HEK293T (cell line): ENCODE results near the gene MUC5B.

Source experiments
- ARNT ChIP-seq: fragments of 450-650 bp; IDR thresholded peaks from 2 replicates; pipeline ENCODE4 v1.6.1; 2017; ENCODE audit warnings: mild to moderate bottlenecking
- ELF4 ChIP-seq: fragments of 450-650 bp; IDR thresholded peaks from 2 replicates; pipeline ENCODE4 v1.6.1; 2017; ENCODE audit warnings: antibody characterized with exemption
- FOXA1 ChIP-seq: fragments of 450-650 bp; IDR thresholded peaks from 2 replicates; pipeline ENCODE4 v1.6.1; 2016; ENCODE audit warnings: mild to moderate bottlenecking
- FOXM1 ChIP-seq: fragments of 450-650 bp; IDR thresholded peaks from 2 replicates; pipeline ENCODE4 v1.6.1; 2017; ENCODE audit warnings: mild to moderate bottlenecking, borderline replicate concordance
- L3MBTL2 ChIP-seq: fragments of 450-650 bp; conservative IDR thresholded peaks from 2 replicates; pipeline ENCODE4 v1.6.1; 2016; ENCODE audit warnings: mild to moderate bottlenecking
- SP1 ChIP-seq: fragments of 450-650 bp; IDR thresholded peaks from 2 replicates; pipeline ENCODE4 v1.6.1; 2017
- SUZ12 ChIP-seq: fragments of 450-650 bp; IDR thresholded peaks from 2 replicates; pipeline ENCODE4 v1.6.1; 2016; ENCODE audit warnings: mild to moderate bottlenecking
- TARDBP ChIP-seq: fragments of 450-650 bp; IDR thresholded peaks from 2 replicates; pipeline ENCODE4 v1.6.1; 2016
- TF ChIP-seq, protein P1 (sequence below): fragments of 450-650 bp; IDR thresholded peaks from 2 replicates; pipeline ENCODE4 v1.6.1; 2016

DNA sequence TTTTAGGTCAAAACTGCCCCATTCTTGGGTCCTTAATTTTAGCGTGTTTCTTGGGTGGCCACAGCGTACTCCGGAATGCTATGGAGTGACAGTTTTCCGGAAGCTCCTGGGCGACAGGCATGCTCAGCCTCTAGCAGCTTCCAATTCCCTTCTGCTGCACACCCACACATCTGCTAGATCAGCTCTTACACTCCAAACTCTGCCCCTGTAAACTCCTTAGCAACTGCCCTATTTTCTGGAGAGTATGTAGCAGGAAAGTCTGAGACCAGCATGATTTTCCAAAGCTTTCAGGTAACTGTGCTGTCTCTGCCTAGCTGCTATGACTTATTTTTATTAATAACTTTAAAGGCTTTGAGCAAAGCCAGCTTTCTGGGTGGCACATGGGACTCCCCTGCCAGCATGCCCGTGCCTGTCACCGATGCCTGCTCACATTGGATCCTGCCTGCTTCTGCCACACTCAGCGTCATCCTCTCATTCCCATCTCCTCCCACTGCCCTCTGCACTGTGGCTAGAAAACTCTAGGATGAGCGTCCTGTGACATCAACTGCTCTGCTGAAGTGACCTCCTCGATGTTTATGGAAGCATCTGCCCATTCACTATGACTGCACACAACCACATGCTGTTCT, 69.3 kb downstream of the MUC5B start:
- TF ChIP-seq FOXM1 (no peak), ELF4 (no peak), L3MBTL2 (no peak), FOXA1 (no peak), SUZ12 (no peak), SP1 (no peak), TARDBP (no peak), ARNT (no peak)
- TF ChIP-seq, protein P1, sequence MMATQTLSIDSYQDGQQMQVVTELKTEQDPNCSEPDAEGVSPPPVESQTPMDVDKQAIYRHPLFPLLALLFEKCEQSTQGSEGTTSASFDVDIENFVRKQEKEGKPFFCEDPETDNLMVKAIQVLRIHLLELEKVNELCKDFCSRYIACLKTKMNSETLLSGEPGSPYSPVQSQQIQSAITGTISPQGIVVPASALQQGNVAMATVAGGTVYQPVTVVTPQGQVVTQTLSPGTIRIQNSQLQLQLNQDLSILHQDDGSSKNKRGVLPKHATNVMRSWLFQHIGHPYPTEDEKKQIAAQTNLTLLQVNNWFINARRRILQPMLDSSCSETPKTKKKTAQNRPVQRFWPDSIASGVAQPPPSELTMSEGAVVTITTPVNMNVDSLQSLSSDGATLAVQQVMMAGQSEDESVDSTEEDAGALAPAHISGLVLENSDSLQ: no peak
